ENCODE results near the gene LIPC.

LIPC gene

GRCh38 chr15:58436552-58436951 lies 4.8 kb downstream of the LIPC start:
- Histone ChIP-seq H3K79me2 (ENCODE audit: insufficient read depth, low read depth) (no peaks in the 10 kb centered on the region), H3K27me3 (ENCODE audit: insufficient read depth, low read depth) (no peaks in the 10 kb centered on the region), H3K9ac (no peak overlapping the region), H3K4me1 (ENCODE audit: low read depth, poor library complexity, severe bottlenecking) (peaks cover 29% of the 10 kb centered on the region), H3K27ac (no peak overlapping the region), H3K36me3 (ENCODE audit: insufficient read depth) (no peaks in the 10 kb centered on the region), H2AFZ (ENCODE audit: low read depth) (no peak overlapping the region), H3K4me2 (no peak overlapping the region), H4K20me1 (ENCODE audit: insufficient read depth) (no peaks in the 10 kb centered on the region), H3K4me3 (IDR thresholded peaks at IDR 0.05; ENCODE audit: insufficient read depth, low read depth, low read length) (no peak overlapping the region)
- no peak for TF ChIP-seq CTCF (conservative IDR thresholded peaks at IDR 0.05; ENCODE audit: low read depth, low read length)

GRCh38 chr15:58437531-58438105 lies 5.8 kb downstream of the LIPC start:
- H3K27ac ChIP-seq = no peak overlapping the region
- H3K27me3 ChIP-seq (ENCODE audit: insufficient read depth, low read depth) = no peaks in the 10 kb centered on the region
- no peak overlapping the region for H3K4me3 ChIP-seq (IDR thresholded peaks at IDR 0.05; ENCODE audit: insufficient read depth, low read depth, low read length)
- no peak overlapping the region for H2AFZ ChIP-seq (ENCODE audit: low read depth)
- no peak overlapping the region for H3K4me2 ChIP-seq
- no peaks in the 10 kb centered on the region for H4K20me1 ChIP-seq (ENCODE audit: insufficient read depth)
- H3K79me2 ChIP-seq (ENCODE audit: insufficient read depth, low read depth) = no peaks in the 10 kb centered on the region
- H3K4me1 ChIP-seq (ENCODE audit: low read depth, poor library complexity, severe bottlenecking) = peaks cover 32% of the 10 kb centered on the region
- H3K36me3 ChIP-seq (ENCODE audit: insufficient read depth) = no peaks in the 10 kb centered on the region
- no peak for TF ChIP-seq CTCF (conservative IDR thresholded peaks at IDR 0.05; ENCODE audit: low read depth, low read length)
- no peak overlapping the region for H3K9ac ChIP-seq

- Histone ChIP-seq H3K27ac (no peak overlapping the region), H3K36me3 (ENCODE audit: insufficient read depth) (no peaks in the 10 kb centered on the region), H3K4me2 (no peak overlapping the region), H4K20me1 (ENCODE audit: insufficient read depth) (no peaks in the 10 kb centered on the region), H3K27me3 (ENCODE audit: insufficient read depth, low read depth) (no peaks in the 10 kb centered on the region), H3K9ac (no peak overlapping the region), H3K79me2 (ENCODE audit: insufficient read depth, low read depth) (no peaks in the 10 kb centered on the region), H3K4me1 (ENCODE audit: low read depth, poor library complexity, severe bottlenecking) (peaks cover 32% of the 10 kb centered on the region), H3K4me3 (IDR thresholded peaks at IDR 0.05; ENCODE audit: insufficient read depth, low read depth, low read length) (no peak overlapping the region), H2AFZ (ENCODE audit: low read depth) (no peak overlapping the region)
- no peak for TF ChIP-seq CTCF (conservative IDR thresholded peaks at IDR 0.05; ENCODE audit: low read depth, low read length)
Measured at GRCh38 chr15:58438111-58438510, 6.3 kb downstream of the LIPC start.

GRCh38 chr15:58438956-58439355 lies 7.2 kb downstream of the LIPC start:
- H3K9ac ChIP-seq = no peak overlapping the region

More at GRCh38 chr15:58438956-58439355, 7.2 kb downstream of the LIPC start:
- H3K36me3 ChIP-seq (ENCODE audit: insufficient read depth) = no peaks in the 10 kb centered on the region
- peaks cover 32% of the 10 kb centered on the region for H3K4me1 ChIP-seq (ENCODE audit: low read depth, poor library complexity, severe bottlenecking)
- H3K4me2 ChIP-seq = peak overlapping the region; percentile 58; the same call in 1 of the 2 replicates
- H2AFZ ChIP-seq (ENCODE audit: low read depth) = no peak overlapping the region
- H3K27ac ChIP-seq = no peak overlapping the region; the same call in 1 of the 2 replicates
- no peaks in the 10 kb centered on the region for H3K27me3 ChIP-seq (ENCODE audit: insufficient read depth, low read depth)
- no peak overlapping the region for H3K4me3 ChIP-seq (IDR thresholded peaks at IDR 0.05; ENCODE audit: insufficient read depth, low read depth, low read length)
- H3K79me2 ChIP-seq (ENCODE audit: insufficient read depth, low read depth) = no peaks in the 10 kb centered on the region
- no peaks in the 10 kb centered on the region for H4K20me1 ChIP-seq (ENCODE audit: insufficient read depth)
- TF ChIP-seq CTCF (conservative IDR thresholded peaks at IDR 0.05; ENCODE audit: low read depth, low read length) = peak; percentile 44
